Skeletal muscle tissue (tissue), 4 donors: ENCODE data around the gene TJP3. TPM values are rescaled to one million over a fixed set of nuclear protein-coding genes. Genes with fewer than 3 reads are reported as not detected.
"Not testable (repeated sequence)": the region's sequence is repeated elsewhere in the genome, so short reads cannot be mapped to it uniquely, and the experiment has no call there.

Experiments
- H3K27ac ChIP-seq: one replicate; pipeline ENCODE4 v1.7.0; 2013; ENCODE audit warnings: mild to moderate bottlenecking, low read depth, low read length, inconsistent platforms
- H3K27me3 ChIP-seq, 3 donors: one replicate each; pipeline ENCODE4 v1.7.0; 2013; ENCODE audit warnings: low read length in 3 of 3; ENCODE audit not compliant: control insufficient read depth in 3 of 3, insufficient read depth in 3 of 3
- H3K36me3 ChIP-seq, 3 donors: one replicate each; pipeline ENCODE4 v1.7.0; 2013; ENCODE audit warnings: low read length in 3 of 3; ENCODE audit not compliant: control insufficient read depth in 3 of 3, insufficient read depth in 3 of 3
- H3K4me1 ChIP-seq, 3 donors: one replicate each; pipeline ENCODE4 v1.7.0; 2013; ENCODE audit warnings: low read length in 3 of 3, mild to moderate bottlenecking in 3 of 3; ENCODE audit not compliant: control insufficient read depth in 3 of 3, insufficient read depth in 3 of 3
- H3K4me3 ChIP-seq, 3 donors: one replicate each; pipeline ENCODE4 v1.7.0; 2013; ENCODE audit warnings: low read length in 3 of 3
- H3K9ac ChIP-seq, 3 donors: one replicate each; pipeline ENCODE4 v1.7.0; 2013; ENCODE audit warnings: low read length in 3 of 3, mild to moderate bottlenecking in 3 of 3, moderate library complexity in 2 of 3, low read depth in 1 of 3
- H3K9me3 ChIP-seq, 3 donors: one replicate each; pipeline ENCODE4 v1.7.0; 2013; ENCODE audit warnings: low read length in 3 of 3; ENCODE audit not compliant: control insufficient read depth in 3 of 3
- total RNA-seq: library from RNA; depleted of rRNA; stranded (reverse); fragments of >200 nt; gene quantifications from one replicate; pipeline ENCODE4 v1.2.3, GENCODE V29; 2014
- donor health status: Osteomylitis.

TJP3 gene
- total RNA-seq, 1 donor from 2014 or later: not detected

DNA sequence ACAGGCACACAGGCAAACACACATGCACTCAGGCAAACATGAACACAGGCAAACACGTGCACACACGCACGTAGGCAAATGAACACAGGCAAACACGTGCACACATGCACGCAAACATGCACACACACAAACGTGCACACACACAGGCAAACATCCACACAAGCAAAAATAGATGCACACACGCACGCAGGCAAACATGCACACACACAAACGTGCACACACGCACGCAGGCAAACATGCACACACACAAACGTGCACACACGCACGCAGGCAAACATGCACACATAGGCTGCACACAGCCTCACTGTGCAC is 41.7 kb upstream of the TJP3 start:
- peaks cover 23 to 39% (median 34%) of the 10 kb centered on the region in 3 donors for H3K4me1 ChIP-seq
- peak overlapping the region in 1 of 3 donors; percentile 40 for H3K9ac ChIP-seq
- not testable (repeated sequence) for H3K27ac ChIP-seq, H3K9me3 ChIP-seq, H3K27me3 ChIP-seq, H3K4me3 ChIP-seq
- peaks cover 14 to 26% (median 24%) of the 10 kb centered on the region in 3 donors for H3K36me3 ChIP-seq

DNA sequence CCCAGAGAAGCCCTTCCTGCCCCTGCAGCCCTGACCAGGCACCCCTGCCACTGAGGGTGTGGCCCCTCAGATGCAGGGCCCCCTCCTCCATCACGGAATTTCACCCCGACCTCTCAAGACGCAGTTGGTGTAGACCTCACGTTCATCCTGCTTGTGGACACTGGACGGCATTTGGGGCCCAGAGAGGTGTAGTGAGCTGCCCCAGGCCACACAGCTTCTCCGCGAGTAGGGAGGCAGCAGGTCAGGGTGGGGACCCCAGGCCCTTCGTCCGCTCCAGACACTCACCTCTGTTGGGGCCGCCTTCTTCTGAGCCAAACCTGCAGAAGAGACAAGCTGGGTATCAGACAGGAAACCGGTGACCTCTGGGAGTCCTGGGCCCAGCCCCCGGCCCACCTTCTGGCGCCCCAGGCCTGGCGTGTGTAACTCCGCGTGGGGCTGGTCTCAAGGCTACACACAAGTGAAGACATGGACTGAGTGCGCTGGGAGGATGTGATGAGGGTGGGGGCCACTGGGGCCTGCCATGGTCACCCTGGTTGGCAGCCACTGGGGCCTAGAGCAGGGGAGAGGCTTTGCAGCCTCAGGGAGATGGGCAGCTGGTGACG is 41.0 kb upstream of the TJP3 start:
- H3K36me3 ChIP-seq: peaks cover 11 to 24% (median 21%) of the 10 kb centered on the region in 3 donors
- H3K27ac ChIP-seq: no peak overlapping the region
- H3K9me3 ChIP-seq: no peaks in the 10 kb centered on the region
- H3K27me3 ChIP-seq: no peaks in the 10 kb centered on the region
- no peak overlapping the region for H3K4me3 ChIP-seq
- peaks cover 29 to 44% (median 39%) of the 10 kb centered on the region in 3 donors for H3K4me1 ChIP-seq
- no peak overlapping the region for H3K9ac ChIP-seq

- no peaks in the 10 kb centered on the region for H3K27me3 ChIP-seq
- peaks cover 32 to 49% (median 44%) of the 10 kb centered on the region in 3 donors for H3K4me1 ChIP-seq
- H3K9me3 ChIP-seq: no peaks in the 10 kb centered on the region
- H3K9ac ChIP-seq: no peak overlapping the region
- H3K27ac ChIP-seq: peak overlapping the region; percentile 7
- no peak overlapping the region for H3K4me3 ChIP-seq
- peaks cover 11 to 24% (median 21%) of the 10 kb centered on the region in 3 donors for H3K36me3 ChIP-seq
Observed at GRCh38 chr19:3667766-3668165, 40.4 kb upstream of the TJP3 start.

DNA sequence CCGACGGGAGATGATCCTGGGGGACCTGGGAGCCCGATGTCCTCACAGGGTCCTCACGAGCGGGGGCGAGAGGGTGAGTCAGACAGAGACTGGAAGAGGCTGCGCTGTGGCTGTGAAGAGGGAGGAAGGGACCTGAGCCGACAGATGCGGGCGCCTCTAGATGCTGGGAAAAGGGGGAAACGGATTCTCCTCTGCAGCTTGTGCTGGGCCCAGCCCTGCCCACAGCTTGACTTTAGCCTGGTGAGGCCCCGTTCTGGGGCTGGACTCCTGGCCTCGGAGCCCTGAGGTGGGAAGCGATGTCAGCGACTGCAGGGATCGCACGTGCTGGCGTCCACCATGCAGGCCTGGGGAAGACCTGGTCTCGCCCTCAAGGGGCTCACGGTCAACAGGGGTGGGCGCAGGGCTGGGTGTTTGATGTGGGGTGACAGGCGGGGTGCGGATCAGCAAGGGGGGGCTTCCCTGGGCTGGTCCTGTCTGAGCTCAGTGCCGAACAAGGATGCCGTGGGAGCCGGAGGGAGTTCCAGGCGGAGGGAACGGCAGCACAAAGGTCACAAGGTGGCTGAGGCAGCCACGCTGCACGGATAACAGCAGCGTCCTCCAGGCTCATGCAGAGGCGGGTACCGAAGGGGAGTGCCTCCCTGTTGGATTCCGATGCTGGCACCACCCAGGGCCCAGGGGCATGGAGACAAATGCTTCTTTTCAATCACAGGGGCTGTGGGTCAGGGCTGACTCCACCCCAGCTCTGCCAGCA is 39.7 kb upstream of the TJP3 start:
- Histone ChIP-seq H3K36me3 (peaks cover 11 to 21% (median 15%) of the 10 kb centered on the region in 3 donors), H3K9ac (peak overlapping the region in 1 of 3 donors; percentile 8), H3K27me3 (no peaks in the 10 kb centered on the region), H3K4me3 (no peak overlapping the region), H3K9me3 (no peaks in the 10 kb centered on the region), H3K27ac (peak overlapping the region; percentile 86), H3K4me1 (peaks cover 32 to 49% (median 44%) of the 10 kb centered on the region in 3 donors)

DNA sequence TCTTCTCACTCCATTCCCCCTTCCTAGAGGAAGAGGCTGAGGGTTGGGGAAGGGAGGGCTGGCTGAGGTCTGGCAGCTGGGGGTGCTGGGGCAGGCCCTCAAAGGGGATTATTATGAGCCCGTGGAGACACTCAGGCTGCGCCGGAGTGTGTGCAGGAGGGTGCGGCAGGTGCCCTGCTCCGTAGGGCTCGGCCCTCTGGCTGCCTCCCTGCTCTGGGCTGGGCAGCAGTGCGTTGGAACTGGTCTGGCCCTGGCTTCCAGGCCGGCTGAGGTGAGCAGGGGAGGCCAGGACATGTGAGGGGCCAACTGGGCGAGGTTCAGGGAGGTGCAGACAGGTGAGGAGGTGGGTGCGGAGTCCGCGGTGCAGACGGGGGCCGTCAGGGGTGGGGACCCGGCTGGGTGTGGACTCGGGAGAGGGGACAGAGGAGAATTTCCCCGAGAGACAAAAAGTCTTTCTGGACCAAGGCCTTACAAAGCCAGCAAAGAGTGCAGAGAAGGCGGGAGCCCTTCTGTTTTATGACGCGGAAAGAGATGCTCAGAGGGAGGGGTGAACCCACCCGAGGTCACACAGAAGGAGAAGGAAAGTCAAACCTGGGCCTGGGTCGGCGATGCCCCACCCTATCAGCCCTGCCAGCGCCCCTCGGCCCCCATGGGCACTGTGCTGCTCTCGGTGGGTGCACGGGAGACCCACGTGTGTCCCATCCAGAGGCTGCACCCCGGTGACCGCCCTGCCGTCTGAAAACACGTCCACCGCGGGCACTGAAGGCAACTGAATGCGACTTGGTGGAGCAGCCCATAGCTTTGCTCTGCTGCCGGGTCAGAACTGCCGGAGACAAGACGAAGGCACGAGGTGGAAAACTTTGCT is 38.9 kb upstream of the TJP3 start:
- peak overlapping the region; percentile 86 for H3K27ac ChIP-seq
- no peak overlapping the region for H3K4me3 ChIP-seq
- peaks cover 32 to 49% (median 44%) of the 10 kb centered on the region in 3 donors for H3K4me1 ChIP-seq
- H3K9me3 ChIP-seq: no peaks in the 10 kb centered on the region
- H3K27me3 ChIP-seq: no peaks in the 10 kb centered on the region
- H3K9ac ChIP-seq: peak overlapping the region in 1 of 3 donors; percentile 50
- peaks cover 3 to 15% (median 7%) of the 10 kb centered on the region in 3 donors for H3K36me3 ChIP-seq

DNA sequence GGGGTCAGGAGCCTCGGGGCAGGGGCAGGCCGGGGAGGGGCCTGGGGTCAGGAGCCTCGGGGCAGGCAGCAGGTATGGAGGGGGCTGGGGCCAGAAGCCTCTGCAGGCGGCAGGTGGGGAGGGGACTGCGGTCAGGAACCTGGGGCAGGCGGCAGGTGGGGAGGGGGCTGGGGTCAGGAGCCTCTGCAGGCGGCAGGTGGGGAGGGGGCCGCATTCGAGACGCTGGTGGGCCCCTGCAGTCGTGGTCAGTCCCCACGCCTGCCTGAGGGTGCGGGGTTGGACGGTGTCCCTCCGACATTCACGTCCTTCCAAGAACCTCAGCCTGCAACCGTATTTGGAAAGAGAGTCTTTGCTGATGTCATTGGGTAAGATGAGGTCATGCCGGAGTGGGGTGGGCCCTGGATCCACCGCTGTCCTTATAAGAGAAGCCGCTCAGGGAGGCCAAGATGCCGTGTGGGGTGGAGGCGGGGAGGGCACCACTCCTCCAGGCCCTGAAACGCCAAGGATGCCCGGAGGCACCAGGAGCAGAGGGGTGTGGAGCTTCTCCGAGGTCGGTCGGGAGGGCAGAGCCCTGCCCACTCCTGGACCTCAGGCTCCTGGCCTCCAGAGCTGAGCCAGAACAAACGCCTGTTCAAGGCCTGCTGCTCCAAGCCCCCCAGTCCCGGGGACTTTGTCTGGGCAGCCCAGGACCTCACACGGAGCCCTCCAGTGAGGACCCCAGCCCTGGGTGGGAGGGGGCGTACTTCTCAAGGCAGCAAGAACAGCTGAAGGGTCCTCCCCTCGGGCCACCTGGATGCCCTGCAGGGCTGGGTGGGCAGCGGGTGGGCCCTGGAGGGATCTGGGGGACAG is 38.0 kb upstream of the TJP3 start:
- H3K27ac ChIP-seq: peak overlapping the region; percentile 86
- H3K4me1 ChIP-seq: peaks cover 32 to 49% (median 44%) of the 10 kb centered on the region in 3 donors
- peaks cover 0 to 10% (median 5%) of the 10 kb centered on the region in 3 donors for H3K36me3 ChIP-seq
- H3K9me3 ChIP-seq: no peaks in the 10 kb centered on the region
- H3K9ac ChIP-seq: peak overlapping the region; percentile 77 to 81 (median 79)
- H3K27me3 ChIP-seq: no peaks in the 10 kb centered on the region
- H3K4me3 ChIP-seq: peak overlapping the region; percentile 14 to 60 (median 48)

DNA sequence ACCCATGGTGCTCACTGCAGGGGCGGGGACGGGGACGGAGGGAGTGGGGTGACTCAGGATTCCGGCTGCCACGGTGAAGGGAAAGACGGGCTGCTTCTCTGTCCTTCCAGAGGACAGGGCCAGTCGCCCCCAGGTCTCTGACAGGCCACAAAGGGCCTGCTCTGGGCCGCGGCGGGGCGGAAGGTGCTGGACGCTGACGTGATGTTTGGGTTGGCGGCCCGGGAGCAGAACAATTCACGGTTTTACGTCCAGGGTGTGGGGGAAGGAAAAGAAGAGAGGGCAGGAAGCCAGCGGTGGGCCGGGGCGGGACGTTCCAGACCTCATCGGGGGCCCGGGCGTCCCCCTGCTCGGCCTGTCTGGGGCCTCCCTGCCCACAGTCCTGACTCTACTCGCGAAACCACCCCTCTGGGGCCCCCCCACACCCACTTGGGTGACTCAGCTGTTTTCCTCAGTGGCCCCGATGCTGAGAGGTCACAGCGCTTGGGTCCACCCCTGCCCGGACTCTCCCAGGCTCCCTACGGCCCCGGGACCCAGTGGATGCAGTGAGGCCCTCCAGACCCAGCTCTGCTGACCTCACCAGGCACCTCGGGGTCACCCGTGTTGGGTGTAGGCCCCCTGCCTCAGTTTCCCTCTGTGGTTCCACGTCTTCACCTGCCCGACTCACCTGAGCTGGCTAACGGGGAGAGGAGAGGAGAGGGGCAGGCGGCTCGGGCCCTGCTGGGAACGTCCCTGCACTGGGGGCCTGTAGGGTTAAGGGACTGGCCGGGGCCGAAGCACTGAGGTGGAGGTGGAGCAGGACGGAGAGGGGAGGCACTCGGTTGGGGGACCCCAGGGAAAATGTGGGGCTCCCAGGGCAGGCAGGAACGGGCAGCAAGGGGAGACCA is 37.1 kb upstream of the TJP3 start:
- peaks cover 31 to 45% (median 42%) of the 10 kb centered on the region in 3 donors for H3K4me1 ChIP-seq
- H3K27ac ChIP-seq: peak overlapping the region; percentile 86
- peak overlapping the region in 2 of 3 donors; percentile 48 to 60 for H3K4me3 ChIP-seq
- H3K9ac ChIP-seq: peak overlapping the region; percentile 77 to 81 (median 79)
- peaks cover 0 to 11% (median 5%) of the 10 kb centered on the region in 3 donors for H3K36me3 ChIP-seq
- no peaks in the 10 kb centered on the region for H3K9me3 ChIP-seq
- no peaks in the 10 kb centered on the region for H3K27me3 ChIP-seq

DNA sequence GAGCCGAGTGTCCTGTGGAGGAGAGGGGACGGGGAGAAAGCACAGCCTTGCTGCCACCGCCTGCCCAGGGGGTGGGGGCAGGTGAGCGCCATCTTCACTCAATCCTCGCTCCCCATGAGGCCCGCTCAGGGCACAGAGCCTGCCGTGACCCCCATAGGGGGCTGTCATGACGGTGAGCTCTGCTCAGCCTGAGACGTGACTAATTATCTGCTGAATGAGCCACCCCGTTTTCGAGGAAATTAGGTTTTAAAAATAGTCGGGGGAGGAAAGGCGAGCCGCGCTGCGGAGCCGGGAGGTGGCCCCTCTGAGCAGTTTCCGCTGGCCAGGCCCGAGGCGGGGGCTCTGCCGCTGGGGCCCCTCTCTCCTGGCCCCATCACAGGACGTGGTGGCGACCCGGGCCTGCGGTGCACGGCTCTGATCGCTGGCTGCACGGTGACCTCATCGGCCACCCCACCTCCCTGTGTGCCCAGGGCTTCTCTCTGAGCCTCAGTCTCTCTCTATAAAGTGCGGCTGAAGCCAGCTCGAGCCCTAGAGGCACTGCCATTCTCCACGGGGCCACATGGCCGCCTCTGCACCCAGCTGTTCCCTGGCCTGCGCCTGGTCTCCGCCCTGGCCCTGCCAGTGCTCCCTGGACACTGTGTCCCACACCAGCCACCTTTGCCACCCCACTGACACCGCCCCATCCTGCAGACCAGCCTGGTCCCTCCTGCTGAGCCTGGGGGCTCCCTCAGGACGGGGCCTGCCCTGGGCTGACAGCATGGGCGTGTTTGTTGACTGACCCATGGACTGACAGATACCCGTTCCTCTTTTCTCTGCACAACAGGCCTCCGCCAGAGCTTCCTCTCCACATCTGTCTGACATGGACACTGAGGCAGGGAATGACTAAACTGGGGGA is 36.3 kb upstream of the TJP3 start:
- H3K9ac ChIP-seq: peak overlapping the region; percentile 77 to 81 (median 79)
- no peaks in the 10 kb centered on the region for H3K27me3 ChIP-seq
- peak overlapping the region in 1 of 3 donors; percentile 29 for H3K4me3 ChIP-seq
- H3K36me3 ChIP-seq: peaks cover 0 to 5% (median 0%) of the 10 kb centered on the region in 3 donors
- no peaks in the 10 kb centered on the region for H3K9me3 ChIP-seq
- H3K27ac ChIP-seq: peak overlapping the region; percentile 86
- H3K4me1 ChIP-seq: peaks cover 28 to 40% (median 40%) of the 10 kb centered on the region in 3 donors
